Smooth muscle cell (in vitro differentiated cells): ENCODE results near the gene TBC1D32. TPM values are rescaled to one million over a fixed set of nuclear protein-coding genes. Genes with fewer than 3 reads are reported as not detected.

Source experiments
- DNase-seq: peaks from one replicate; lab custom pipeline; 2025; ENCODE audit not compliant: unreplicated experiment; lab: John Stamatoyannopoulos, UW
- H2AFZ ChIP-seq: fragments of 200-600 bp; sonication (generic); 2 replicates; pipeline ENCODE4 v1.6.0; 2016; ENCODE audit warnings: antibody characterized with exemption, low read depth, mild to moderate bottlenecking
- H3F3A ChIP-seq: fragments of 200-600 bp; sonication (generic); 2 replicates; pipeline ENCODE4 v1.6.0; 2017; ENCODE audit warnings: antibody characterized with exemption, low read depth
- H3K27ac ChIP-seq: fragments of 200-600 bp; sonication (generic); 2 replicates; pipeline ENCODE4 v1.5.1; 2016; ENCODE audit warnings: low read depth, mild to moderate bottlenecking
- H3K27me3 ChIP-seq: fragments of 200-600 bp; sonication (generic); 2 replicates; pipeline ENCODE4 v1.6.1; 2016; ENCODE audit warnings: low read depth, mild to moderate bottlenecking
- H3K36me3 ChIP-seq: fragments of 200-600 bp; sonication (generic); 2 replicates; pipeline ENCODE4 v1.5.1; 2016; ENCODE audit warnings: low read depth
- H3K4me1 ChIP-seq: fragments of 200-600 bp; sonication (generic); 2 replicates; pipeline ENCODE4 v1.5.1; 2016; ENCODE audit warnings: low read depth
- H3K4me2 ChIP-seq: fragments of 200-600 bp; sonication (generic); 2 replicates; pipeline ENCODE4 v1.6.0; 2016; ENCODE audit warnings: mild to moderate bottlenecking
- H3K4me3 ChIP-seq: fragments of 200-600 bp; sonication (generic); 2 replicates; pipeline ENCODE4 v1.5.1; 2016; ENCODE audit warnings: mild to moderate bottlenecking
- H3K79me2 ChIP-seq: fragments of 200-600 bp; sonication (generic); 2 replicates; pipeline ENCODE4 v1.6.0; 2016; ENCODE audit warnings: low read depth, mild to moderate bottlenecking
- H3K9ac ChIP-seq: fragments of 200-600 bp; sonication (generic); 2 replicates; pipeline ENCODE4 v1.6.0; 2016; ENCODE audit warnings: low read depth
- H3K9me3 ChIP-seq: fragments of 200-600 bp; sonication (generic); replicated peaks from 2 replicates; pipeline ENCODE4 v1.5.1; 2016; ENCODE audit warnings: low read depth
- H4K20me1 ChIP-seq: fragments of 200-600 bp; sonication (generic); 2 replicates; pipeline ENCODE4 v1.6.0; 2016; ENCODE audit warnings: low read depth
- WGBS: methylation state at CpG from one replicate; pipeline ENCODE4 v1.1.7; 2016; ENCODE audit warnings: low lambda C conversion rate; 5-methylcytosine and 5-hydroxymethylcytosine counted together
- polyA plus RNA-seq: library from polyadenylated mRNA; unstranded; fragments of >200 nt; fragmentation: Nextera tagmentation; extraction: Ambion mirVana; gene quantifications from 2 replicates; pipeline ENCODE4 v1.2.1, GENCODE V29; 2016
- total RNA-seq: library from RNA; depleted of rRNA; stranded (reverse); fragments of >200 nt; gene quantifications from 2 replicates; pipeline ENCODE4 v1.2.3, GENCODE V29; 2014
- TF ChIP-seq, protein P1 (sequence below): fragments of 200-600 bp; sonication (generic); IDR thresholded peaks from 2 replicates; pipeline ENCODE4 v1.5.1; 2017; ENCODE audit warnings: borderline replicate concordance, mild to moderate bottlenecking, antibody characterized with exemption; ENCODE audit not compliant: insufficient read depth, poor library complexity, severe bottlenecking

Gene TBC1D32
- total and polyA plus RNA-seq, 2 experiments from 2014 or later: 4.2 to 14.5 TPM

- Histone ChIP-seq H3K27me3 (no peaks in the 10 kb centered on the region), H4K20me1 (no peaks in the 10 kb centered on the region), H2AFZ (no peak overlapping the region), H3K4me3 (no peak overlapping the region), H3K4me2 (no peak overlapping the region), H3K9ac (no peak overlapping the region), H3F3A (no peaks in the 10 kb centered on the region), H3K27ac (no peak overlapping the region), H3K36me3 (peaks cover 26% of the 10 kb centered on the region), H3K79me2 (no peaks in the 10 kb centered on the region), H3K4me1 (no peaks in the 10 kb centered on the region), H3K9me3 (peaks cover 11% of the 10 kb centered on the region)
- WGBS: 95% methylated on average over 2 of the region's 2 CpGs
- DNase-seq: no peak
- TF ChIP-seq, protein P1, sequence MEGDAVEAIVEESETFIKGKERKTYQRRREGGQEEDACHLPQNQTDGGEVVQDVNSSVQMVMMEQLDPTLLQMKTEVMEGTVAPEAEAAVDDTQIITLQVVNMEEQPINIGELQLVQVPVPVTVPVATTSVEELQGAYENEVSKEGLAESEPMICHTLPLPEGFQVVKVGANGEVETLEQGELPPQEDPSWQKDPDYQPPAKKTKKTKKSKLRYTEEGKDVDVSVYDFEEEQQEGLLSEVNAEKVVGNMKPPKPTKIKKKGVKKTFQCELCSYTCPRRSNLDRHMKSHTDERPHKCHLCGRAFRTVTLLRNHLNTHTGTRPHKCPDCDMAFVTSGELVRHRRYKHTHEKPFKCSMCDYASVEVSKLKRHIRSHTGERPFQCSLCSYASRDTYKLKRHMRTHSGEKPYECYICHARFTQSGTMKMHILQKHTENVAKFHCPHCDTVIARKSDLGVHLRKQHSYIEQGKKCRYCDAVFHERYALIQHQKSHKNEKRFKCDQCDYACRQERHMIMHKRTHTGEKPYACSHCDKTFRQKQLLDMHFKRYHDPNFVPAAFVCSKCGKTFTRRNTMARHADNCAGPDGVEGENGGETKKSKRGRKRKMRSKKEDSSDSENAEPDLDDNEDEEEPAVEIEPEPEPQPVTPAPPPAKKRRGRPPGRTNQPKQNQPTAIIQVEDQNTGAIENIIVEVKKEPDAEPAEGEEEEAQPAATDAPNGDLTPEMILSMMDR: no peak
Observed at GRCh38 chr6:121160276-121160675, 174.0 kb downstream of the TBC1D32 start.

- TF ChIP-seq, protein P1: no peak
- DNase-seq: no peak
- H3K9me3 ChIP-seq: peaks cover 11% of the 10 kb centered on the region
- no peaks in the 10 kb centered on the region for H3K27me3 ChIP-seq
- no peak overlapping the region for H2AFZ ChIP-seq
- H3K27ac ChIP-seq: no peak overlapping the region
- H3K4me3 ChIP-seq: no peak overlapping the region
- no peaks in the 10 kb centered on the region for H3K79me2 ChIP-seq
- H3F3A ChIP-seq: no peaks in the 10 kb centered on the region
- H3K36me3 ChIP-seq: peaks cover 32% of the 10 kb centered on the region
- H3K4me1 ChIP-seq: no peaks in the 10 kb centered on the region
- H3K9ac ChIP-seq: no peak overlapping the region
- H3K4me2 ChIP-seq: no peak overlapping the region
- no peaks in the 10 kb centered on the region for H4K20me1 ChIP-seq
Observed at GRCh38 chr6:121158891-121159290, 175.4 kb downstream of the TBC1D32 start.

- no peak overlapping the region for H3K27ac ChIP-seq
- peaks cover 11% of the 10 kb centered on the region for H3K9me3 ChIP-seq
- no peaks in the 10 kb centered on the region for H3K4me1 ChIP-seq
- peaks cover 32% of the 10 kb centered on the region for H3K36me3 ChIP-seq
- H2AFZ ChIP-seq: no peak overlapping the region
- no peak overlapping the region for H3K4me3 ChIP-seq
- H4K20me1 ChIP-seq: no peaks in the 10 kb centered on the region
- H3K27me3 ChIP-seq: no peaks in the 10 kb centered on the region
- H3F3A ChIP-seq: no peaks in the 10 kb centered on the region
- H3K79me2 ChIP-seq: no peaks in the 10 kb centered on the region
- TF ChIP-seq, protein P1: no peak
- no peak overlapping the region for H3K9ac ChIP-seq
- DNase-seq: no peak
- no peak overlapping the region for H3K4me2 ChIP-seq
Observed at GRCh38 chr6:121158438-121158837, 175.8 kb downstream of the TBC1D32 start.

GRCh38 chr6:121157906-121158305 is 176.4 kb downstream of the TBC1D32 start:
- 100% methylated on average over 1 of the region's 1 CpG for WGBS
- no peak overlapping the region for H2AFZ ChIP-seq
- no peak overlapping the region for H3K27ac ChIP-seq
- H3K9me3 ChIP-seq: peaks cover 11% of the 10 kb centered on the region
- DNase-seq: no peak
- H3K27me3 ChIP-seq: no peaks in the 10 kb centered on the region
- TF ChIP-seq, protein P1: no peak
- no peak overlapping the region for H3K4me2 ChIP-seq
- no peak overlapping the region for H3K4me3 ChIP-seq
- no peaks in the 10 kb centered on the region for H3F3A ChIP-seq
- no peaks in the 10 kb centered on the region for H4K20me1 ChIP-seq
- H3K9ac ChIP-seq: no peak overlapping the region
- H3K4me1 ChIP-seq: no peaks in the 10 kb centered on the region
- H3K36me3 ChIP-seq: peaks cover 36% of the 10 kb centered on the region
- no peaks in the 10 kb centered on the region for H3K79me2 ChIP-seq
